ENCODE data around the gene DMRTA2.

- TF ChIP-seq RARB (CRISPR knock-in tag; IDR thresholded peaks at IDR 0.05), result no peak
- TF ChIP-seq TCF4 (CRISPR knock-in tag; IDR thresholded peaks at IDR 0.05; ENCODE audit: borderline replicate concordance), result no peak
- no peak for TF ChIP-seq SNAI2 (CRISPR knock-in tag; IDR thresholded peaks at IDR 0.05)
- TF ChIP-seq BACH2 (CRISPR knock-in tag; IDR thresholded peaks at IDR 0.05; ENCODE audit: borderline replicate concordance), result no peak
- no peak for TF ChIP-seq PPARA (CRISPR knock-in tag; IDR thresholded peaks at IDR 0.05; ENCODE audit: borderline replicate concordance)
These were observed 6.8 kb upstream of the DMRTA2 start for GRCh38 chr1:50430010-50430405.

Data from SK-N-SH treated with all-trans-retinoic acid at 6 μM for 48 hours (cell line).